HepG2 (cell line): ENCODE measurements around the gene MAGED4. TPM values are rescaled to one million over a fixed set of nuclear protein-coding genes. Genes with fewer than 3 reads are reported as not detected.

Experiments
- ATAC-seq: fragments of 200-7000 bp; cut with Tn5 transposase; 3 replicates; pipeline ENCODE4 v1.9.1; 2020; ENCODE audit warnings: mild to moderate bottlenecking, moderate library complexity
- BruUV-seq: library from RNA; stranded (reverse); fragments of 400-500 nt; replicated peaks from 2 replicates; lab custom pipeline; 2021; lab: Mats Ljungman, UMichigan
- CTCF ChIA-PET: fragments of 300-600 bp; formaldehyde crosslinking; extraction: SDS; loops from one replicate; lab custom pipeline; 2021; ENCODE audit warnings: low total read pairs, inconsistent platforms, low intra/inter-chr PET ratio; lab: Yijun Ruan, JAX
- POLR2A ChIA-PET: fragments of 350-600 bp; sonication (Branson Sonifier 250); formaldehyde crosslinking; loops from one replicate; lab custom pipeline; 2020; ENCODE audit warnings: antibody characterized with exemption, inconsistent platforms; lab: Yijun Ruan, JAX
- DNase-seq: peaks from one replicate; pipeline ENCODE4 v3.0.0-alpha.2; 2015; ENCODE audit warnings: low spot score
- FAIRE-seq: peaks from 3 replicates; lab custom pipeline; 2011; peaks lifted over from hg19 to GRCh38; lab: Jason Lieb, UNC
- H2AFZ ChIP-seq: one replicate; pipeline ENCODE4 v1.6.1; 2011; ENCODE audit warnings: low read length, inconsistent platforms
- H3K27ac ChIP-seq: fragments of 300-600 bp; 3 replicates; pipeline ENCODE4 v1.8.0; 2011; ENCODE audit warnings: mixed run types, mild to moderate bottlenecking, mixed read lengths, low read length, inconsistent platforms; ENCODE audit not compliant: insufficient read depth; ENCODE audit errors: extremely low read length
- H3K27me3 ChIP-seq, 2 experiments: fragments of 200-600 bp in 1 of 2; 2 replicates in 1 of 2; 3 replicates in 1 of 2; pipeline versions ENCODE4 v1.6.0 to v1.8.0; 2011; ENCODE audit warnings: low read length in 2 of 2, mild to moderate bottlenecking in 2 of 2, moderate library complexity in 2 of 2, inconsistent platforms in 1 of 2; ENCODE audit not compliant: insufficient read depth in 2 of 2, control insufficient read depth in 1 of 2
- H3K36me3 ChIP-seq, 2 experiments: fragments of 200-600 bp in 1 of 2; replicated peaks in 1 of 2; 2 replicates in 1 of 2; 3 replicates in 1 of 2; pipeline versions ENCODE4 v1.5.1 to v1.8.0; 2011; ENCODE audit warnings: low read length in 2 of 2, inconsistent platforms in 1 of 2; ENCODE audit not compliant: insufficient read depth in 2 of 2, control insufficient read depth in 1 of 2
- H3K4me1 ChIP-seq: 2 replicates; pipeline ENCODE4 v1.5.1; 2012; ENCODE audit warnings: low read length, inconsistent platforms; ENCODE audit not compliant: insufficient read depth
- H3K4me2 ChIP-seq: 2 replicates; pipeline ENCODE4 v1.6.0; 2011; ENCODE audit warnings: low read depth, low read length, inconsistent platforms
- H3K4me3 ChIP-seq, 3 experiments: fragments of 200-600 bp in 1 of 3; sonication (generic), shearing (Covaris generic) in 1 of 3; replicated peaks in 1 of 3; 2 replicates each; pipeline ENCODE4 v1.5.1; 2011 to 2016; ENCODE audit warnings: low read length in 3 of 3, inconsistent platforms in 2 of 3, low read depth in 2 of 3, mild to moderate bottlenecking in 2 of 3, control low read depth in 1 of 3, mixed read lengths in 1 of 3; ENCODE audit not compliant: insufficient read depth in 1 of 3
- H3K79me2 ChIP-seq: one replicate; pipeline ENCODE4 v1.6.1; 2011; ENCODE audit warnings: low read length, inconsistent platforms; ENCODE audit not compliant: insufficient read depth
- H3K9ac ChIP-seq: 2 replicates; pipeline ENCODE4 v1.6.0; 2011; ENCODE audit warnings: mild to moderate bottlenecking, low read depth, low read length, inconsistent platforms; ENCODE audit not compliant: insufficient read depth
- H3K9me3 ChIP-seq: 2 replicates; pipeline ENCODE4 v1.5.1; 2012; ENCODE audit warnings: mild to moderate bottlenecking, low read length
- H4K20me1 ChIP-seq: 2 replicates; pipeline ENCODE4 v1.6.0; 2011; ENCODE audit warnings: inconsistent platforms, mild to moderate bottlenecking, low read length, moderate library complexity; ENCODE audit not compliant: insufficient read depth
- HNRNPLL ChIP-seq: fragments of 200-400 bp; formaldehyde crosslinking; IDR thresholded peaks from 2 replicates; pipeline ENCODE4 v1.6.1; 2017; ENCODE audit warnings: mild to moderate bottlenecking, low read depth, low read length; ENCODE audit not compliant: poor library complexity, severe bottlenecking
- HOXA5 ChIP-seq: sonication (generic); formaldehyde crosslinking; IDR thresholded peaks from 2 replicates; pipeline ENCODE4 v1.4.0; 2020; ENCODE audit warnings: missing genetic modification reagents
- IKZF4 ChIP-seq: sonication (generic); formaldehyde crosslinking; IDR thresholded peaks from 2 replicates; pipeline ENCODE4 v1.5.1; 2020; ENCODE audit warnings: borderline replicate concordance, mild to moderate bottlenecking, low read depth, missing genetic modification reagents; ENCODE audit errors: not compliant biosample characterization
- RARA ChIP-seq: IDR thresholded peaks from 2 replicates; pipeline ENCODE4 v1.6.1; 2016; ENCODE audit warnings: missing genetic modification reagents, missing compliant biosample characterization
- RBAK ChIP-seq: sonication (generic); formaldehyde crosslinking; IDR thresholded peaks from 2 replicates; pipeline ENCODE4 v1.5.1; 2020; ENCODE audit warnings: mild to moderate bottlenecking, missing genetic modification reagents
- ZBTB8A ChIP-seq: sonication (generic); formaldehyde crosslinking; IDR thresholded peaks from 2 replicates; pipeline ENCODE4 v1.4.0; 2020; ENCODE audit warnings: mild to moderate bottlenecking, low read depth, missing genetic modification reagents, borderline replicate concordance
- ZNF33B ChIP-seq: sonication (generic); formaldehyde crosslinking; IDR thresholded peaks from 2 replicates; pipeline ENCODE4 v1.5.1; 2020; ENCODE audit warnings: mild to moderate bottlenecking, missing genetic modification reagents
- ZNF569 ChIP-seq: sonication (generic); formaldehyde crosslinking; IDR thresholded peaks from 2 replicates; pipeline ENCODE4 v1.5.0; 2020; ENCODE audit warnings: mild to moderate bottlenecking, missing genetic modification reagents, moderate library complexity, borderline replicate concordance
- ZNF777 ChIP-seq: sonication (generic); formaldehyde crosslinking; IDR thresholded peaks from 2 replicates; pipeline ENCODE4 v1.4.0; 2020; ENCODE audit warnings: missing genetic modification reagents
- WGBS: methylation state at CpG from one replicate; pipeline ENCODE4 v1.1.6; 2017; ENCODE audit warnings: low lambda C conversion rate; 5-methylcytosine and 5-hydroxymethylcytosine counted together
- in situ Hi-C: cut with HindIII; loops from 2 replicates; pipeline ENCODE4 v1.10.0; 2017; ENCODE audit warnings: low pct_unique_long_range_greater_than_20kb; ENCODE audit not compliant: extremely low pct_ligation_motif_present
- intact Hi-C: fragments of 100-400 bp; cut with micrococcal nuclease; formaldehyde crosslinking; loops from one replicate; pipeline ENCODE4 v1.10.0; 2022; ENCODE audit not compliant: unreplicated experiment
- polyA plus RNA-seq, 8 experiments: library from polyadenylated mRNA; depleted of rRNA in 3 of 8; stranded (reverse) in 7 of 8; unstranded in 1 of 8; fragments of >200 nt; fragmentation: Illumina TruSeq in 4 of 8; extraction: Trizol in 4 of 8; gene quantifications; 2 replicates each; pipeline versions ENCODE4 v1.2.1 to v1.2.3, GENCODE V29; 2011 to 2016; ENCODE audit warnings: low read depth in 4 of 8, missing spikeins in 1 of 8, mixed read lengths in 1 of 8; ENCODE audit not compliant: insufficient read depth in 1 of 8
- total RNA-seq, 5 experiments: library from RNA; depleted of rRNA; stranded (reverse); fragments of >200 nt; fragmentation: Illumina TruSeq; extraction: Trizol; gene quantifications; 2 replicates each; pipeline ENCODE4 v1.2.3, GENCODE V29; 2016; ENCODE audit warnings: low read depth in 1 of 5
- TF ChIP-seq, protein P1 (sequence below): sonication (generic); formaldehyde crosslinking; IDR thresholded peaks from 2 replicates; pipeline ENCODE4 v1.4.0; 2020; ENCODE audit warnings: missing genetic modification reagents, mild to moderate bottlenecking, borderline replicate concordance
- TF ChIP-seq, protein P2 (sequence below): sonication (generic); formaldehyde crosslinking; IDR thresholded peaks from 2 replicates; pipeline ENCODE4 v1.5.1; 2020; ENCODE audit warnings: missing genetic modification reagents, mild to moderate bottlenecking, borderline replicate concordance

The MAGED4 gene
- total and polyA plus RNA-seq, 2 of the 13 experiments (the other 11 are each of a cell fraction or from before 2014, with no cell fraction given): 32.1 to 35.0 TPM

DNA sequence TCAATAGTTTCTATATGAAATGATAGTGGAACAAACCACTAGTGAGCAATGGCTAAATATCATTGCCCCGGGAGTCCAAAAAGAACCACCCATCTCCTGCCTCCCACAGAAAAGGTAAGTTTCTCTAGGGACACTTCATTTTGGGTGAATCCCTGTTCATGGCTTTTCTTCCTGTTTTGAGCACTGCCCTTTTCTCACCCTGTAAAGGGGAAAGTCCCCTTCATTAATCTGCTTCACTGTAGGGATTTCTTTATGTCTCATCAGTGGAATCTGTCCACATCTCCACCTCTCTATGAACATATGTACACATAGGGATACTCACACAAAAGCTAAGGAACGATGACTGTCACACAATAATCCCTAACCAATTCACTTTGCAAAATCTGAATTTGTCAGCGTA, 28.6 kb downstream of the MAGED4 start:
- Histone ChIP-seq H3K27me3 (no peaks in the 10 kb centered on the region), H2AFZ (no peak overlapping the region), H3K4me1 (no peaks in the 10 kb centered on the region), H4K20me1 (no peaks in the 10 kb centered on the region), H3K9ac (no peak overlapping the region), H3K36me3 (no peaks in the 10 kb centered on the region), H3K4me2 (no peak overlapping the region), H3K79me2 (no peaks in the 10 kb centered on the region), H3K9me3 (no peaks in the 10 kb centered on the region), H3K4me3 (no peak overlapping the region), H3K27ac (no peak overlapping the region)
- TF ChIP-seq, protein P1, sequence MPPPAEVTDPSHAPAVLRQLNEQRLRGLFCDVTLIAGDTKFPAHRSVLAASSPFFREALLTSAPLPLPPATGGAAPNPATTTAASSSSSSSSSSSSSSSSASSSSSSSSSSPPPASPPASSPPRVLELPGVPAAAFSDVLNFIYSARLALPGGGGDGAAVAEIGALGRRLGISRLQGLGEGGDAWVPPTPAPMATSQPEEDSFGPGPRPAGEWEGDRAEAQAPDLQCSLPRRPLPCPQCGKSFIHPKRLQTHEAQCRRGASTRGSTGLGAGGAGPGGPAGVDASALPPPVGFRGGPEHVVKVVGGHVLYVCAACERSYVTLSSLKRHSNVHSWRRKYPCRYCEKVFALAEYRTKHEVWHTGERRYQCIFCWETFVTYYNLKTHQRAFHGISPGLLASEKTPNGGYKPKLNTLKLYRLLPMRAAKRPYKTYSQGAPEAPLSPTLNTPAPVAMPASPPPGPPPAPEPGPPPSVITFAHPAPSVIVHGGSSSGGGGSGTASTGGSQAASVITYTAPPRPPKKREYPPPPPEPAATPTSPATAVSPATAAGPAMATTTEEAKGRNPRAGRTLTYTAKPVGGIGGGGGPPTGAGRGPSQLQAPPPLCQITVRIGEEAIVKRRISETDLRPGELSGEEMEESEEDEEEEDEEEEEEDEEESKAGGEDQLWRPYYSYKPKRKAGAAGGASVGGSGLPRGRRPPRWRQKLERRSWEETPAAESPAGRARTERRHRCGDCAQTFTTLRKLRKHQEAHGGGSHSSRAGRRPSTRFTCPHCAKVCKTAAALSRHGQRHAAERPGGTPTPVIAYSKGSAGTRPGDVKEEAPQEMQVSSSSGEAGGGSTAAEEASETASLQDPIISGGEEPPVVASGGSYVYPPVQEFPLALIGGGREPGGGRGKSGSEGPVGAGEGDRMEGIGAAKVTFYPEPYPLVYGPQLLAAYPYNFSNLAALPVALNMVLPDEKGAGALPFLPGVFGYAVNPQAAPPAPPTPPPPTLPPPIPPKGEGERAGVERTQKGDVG: no peak
- TF ChIP-seq, protein P2, sequence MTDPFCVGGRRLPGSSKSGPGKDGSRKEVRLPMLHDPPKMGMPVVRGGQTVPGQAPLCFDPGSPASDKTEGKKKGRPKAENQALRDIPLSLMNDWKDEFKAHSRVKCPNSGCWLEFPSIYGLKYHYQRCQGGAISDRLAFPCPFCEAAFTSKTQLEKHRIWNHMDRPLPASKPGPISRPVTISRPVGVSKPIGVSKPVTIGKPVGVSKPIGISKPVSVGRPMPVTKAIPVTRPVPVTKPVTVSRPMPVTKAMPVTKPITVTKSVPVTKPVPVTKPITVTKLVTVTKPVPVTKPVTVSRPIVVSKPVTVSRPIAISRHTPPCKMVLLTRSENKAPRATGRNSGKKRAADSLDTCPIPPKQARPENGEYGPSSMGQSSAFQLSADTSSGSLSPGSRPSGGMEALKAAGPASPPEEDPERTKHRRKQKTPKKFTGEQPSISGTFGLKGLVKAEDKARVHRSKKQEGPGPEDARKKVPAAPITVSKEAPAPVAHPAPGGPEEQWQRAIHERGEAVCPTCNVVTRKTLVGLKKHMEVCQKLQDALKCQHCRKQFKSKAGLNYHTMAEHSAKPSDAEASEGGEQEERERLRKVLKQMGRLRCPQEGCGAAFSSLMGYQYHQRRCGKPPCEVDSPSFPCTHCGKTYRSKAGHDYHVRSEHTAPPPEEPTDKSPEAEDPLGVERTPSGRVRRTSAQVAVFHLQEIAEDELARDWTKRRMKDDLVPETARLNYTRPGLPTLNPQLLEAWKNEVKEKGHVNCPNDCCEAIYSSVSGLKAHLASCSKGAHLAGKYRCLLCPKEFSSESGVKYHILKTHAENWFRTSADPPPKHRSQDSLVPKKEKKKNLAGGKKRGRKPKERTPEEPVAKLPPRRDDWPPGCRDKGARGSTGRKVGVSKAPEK (CRISPR knock-in tag): no peak
- TF ChIP-seq ZNF33B (CRISPR knock-in tag): no peak
- no peak for TF ChIP-seq ZNF777 (CRISPR knock-in tag)
- TF ChIP-seq IKZF4 (CRISPR knock-in tag): no peak
- TF ChIP-seq RBAK (CRISPR knock-in tag): no peak
- no peak for TF ChIP-seq ZNF569 (CRISPR knock-in tag)
- no peak for TF ChIP-seq HOXA5 (CRISPR knock-in tag)
- TF ChIP-seq HNRNPLL: no peak
- no peak for TF ChIP-seq ZBTB8A
- no peak for TF ChIP-seq RARA
- BruUV-seq: no TSS peak
- POLR2A ChIA-PET: no interaction called here
- DNase-seq (no peak), ATAC-seq (no peak), FAIRE-seq (no peak)
- CTCF ChIA-PET: no interaction called here
- intact Hi-C loops: no loop called here
- in situ Hi-C loops: no loop called here
- 13% methylated on average over 2 of the region's 3 CpGs for WGBS
